ENCODE data around the gene LRP1-AS. TPM values are rescaled to one million over a fixed set of nuclear protein-coding genes. Genes with fewer than 3 reads are reported as not detected.

Gene LRP1-AS
- polyA plus RNA-seq, 10 donors = 0.47 to 1.1 (median 0.92) TPM; not detected in 1

GRCh38 chr12:57180321-57180989 is 33.0 kb upstream of the LRP1-AS start:
- DNase-seq = no peak

GRCh38 chr12:57179331-57180086 is 32.1 kb upstream of the LRP1-AS start:
- no peak for DNase-seq

GRCh38 chr12:57178213-57178612 is 30.8 kb upstream of the LRP1-AS start:
- no peak for DNase-seq

GRCh38 chr12:57177354-57177753 is 29.9 kb upstream of the LRP1-AS start:
- no peak for DNase-seq

- DNase-seq = no peak
Measured at GRCh38 chr12:57176846-57177245, 29.4 kb upstream of the LRP1-AS start.

GRCh38 chr12:57176139-57176477 is 28.7 kb upstream of the LRP1-AS start:
- no peak for DNase-seq

- DNase-seq = peak; percentile 41 to 83 (median 76)
Measured at GRCh38 chr12:57175428-57176138, 28.2 kb upstream of the LRP1-AS start.

- no peak for DNase-seq
Measured at GRCh38 chr12:57173683-57174082, 26.3 kb upstream of the LRP1-AS start.

GRCh38 chr12:57173089-57173488 is 25.7 kb upstream of the LRP1-AS start:
- DNase-seq = no peak

- DNase-seq = peak in 1 of 3 donors; percentile 66
Measured at GRCh38 chr12:57171668-57172067, 24.2 kb upstream of the LRP1-AS start.

GRCh38 chr12:57170927-57171326 is 23.5 kb upstream of the LRP1-AS start:
- no peak for DNase-seq

GRCh38 chr12:57170408-57170807 is 23.0 kb upstream of the LRP1-AS start:
- no peak for DNase-seq

GRCh38 chr12:57169969-57170368 is 22.6 kb upstream of the LRP1-AS start:
- no peak for DNase-seq

- no peak for DNase-seq
Measured at GRCh38 chr12:57169046-57169795, 21.8 kb upstream of the LRP1-AS start.

GRCh38 chr12:57168058-57168457 is 20.6 kb upstream of the LRP1-AS start:
- no peak for DNase-seq

GRCh38 chr12:57166971-57167371 is 19.6 kb upstream of the LRP1-AS start:
- DNase-seq = no peak

GRCh38 chr12:57165741-57166140 is 18.3 kb upstream of the LRP1-AS start:
- no peak for DNase-seq

GRCh38 chr12:57164966-57165625 is 17.7 kb upstream of the LRP1-AS start:
- DNase-seq = no peak

GRCh38 chr12:57164454-57164853 is 17.0 kb upstream of the LRP1-AS start:
- no peak for DNase-seq

GRCh38 chr12:57162553-57163125 is 15.2 kb upstream of the LRP1-AS start:
- DNase-seq = no peak

GRCh38 chr12:57161491-57161890 is 14.1 kb upstream of the LRP1-AS start:
- DNase-seq = no peak
